ENCODE data around the gene PDPK1. TPM values are rescaled to one million over a fixed set of nuclear protein-coding genes. Genes with fewer than 3 reads are reported as not detected.
"Not testable (repeated sequence)": the region's sequence is repeated elsewhere in the genome, so short reads cannot be mapped to it uniquely, and the experiment has no call there.

PDPK1 gene
- total RNA-seq, 1 experiment from 2014 or later: 32.3 TPM

DNA sequence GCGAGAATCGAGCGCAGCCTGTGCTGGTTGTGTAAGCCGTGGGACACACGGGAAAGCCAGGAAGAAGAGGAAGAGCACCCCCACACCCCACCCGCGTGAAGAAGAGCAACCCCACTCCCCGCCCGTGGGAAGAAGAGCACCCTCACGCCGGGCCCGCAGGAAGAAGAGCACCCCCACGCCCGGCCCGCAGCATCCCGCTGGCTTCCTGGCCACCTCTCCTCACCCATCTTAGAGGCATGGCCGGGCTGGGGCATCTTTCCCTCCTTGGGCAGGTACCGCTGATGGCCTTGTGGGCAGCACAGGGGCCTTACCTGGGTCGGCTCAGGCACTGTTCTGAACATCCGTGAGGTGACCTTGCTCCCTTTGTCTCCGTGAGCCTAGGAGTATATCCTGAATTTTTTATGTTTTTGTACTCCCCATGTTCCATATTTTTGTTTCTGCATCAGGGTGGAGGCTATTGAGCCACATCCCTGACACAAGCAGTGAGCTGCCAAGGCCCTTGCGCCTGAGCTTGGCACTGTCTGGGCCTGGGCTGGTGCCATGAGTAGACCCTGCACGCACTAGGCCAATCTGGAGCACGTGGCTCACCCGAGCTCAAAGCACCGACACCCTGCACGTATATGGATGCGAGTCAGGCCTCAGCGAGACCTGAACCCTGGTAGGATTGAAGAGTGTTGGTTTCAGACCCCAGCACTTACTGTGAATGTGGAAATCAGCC, 73.1 kb downstream of the PDPK1 start:
- H3K4me3 Mint-ChIP-seq (ENCODE audit: unreplicated experiment): no peak overlapping the region
- no peaks in the 10 kb centered on the region for H3K9me3 Mint-ChIP-seq (ENCODE audit: unreplicated experiment)
- intact Hi-C loops (cut with micrococcal nuclease): no loop called here
- no peak for DNase-seq (ENCODE audit: unreplicated experiment)
- POLR2A ChIA-PET: no interaction called here
- no TSS peak for BruUV-seq (replicated peaks)
- H3K4me1 Mint-ChIP-seq (ENCODE audit: insufficient read depth, unreplicated experiment): no peaks in the 10 kb centered on the region
- H3K36me3 Mint-ChIP-seq (ENCODE audit: insufficient read depth, unreplicated experiment): peaks cover 25% of the 10 kb centered on the region
- H3K27me3 Mint-ChIP-seq (ENCODE audit: insufficient read depth, unreplicated experiment): no peaks in the 10 kb centered on the region
- TF ChIP-seq, protein P1, sequence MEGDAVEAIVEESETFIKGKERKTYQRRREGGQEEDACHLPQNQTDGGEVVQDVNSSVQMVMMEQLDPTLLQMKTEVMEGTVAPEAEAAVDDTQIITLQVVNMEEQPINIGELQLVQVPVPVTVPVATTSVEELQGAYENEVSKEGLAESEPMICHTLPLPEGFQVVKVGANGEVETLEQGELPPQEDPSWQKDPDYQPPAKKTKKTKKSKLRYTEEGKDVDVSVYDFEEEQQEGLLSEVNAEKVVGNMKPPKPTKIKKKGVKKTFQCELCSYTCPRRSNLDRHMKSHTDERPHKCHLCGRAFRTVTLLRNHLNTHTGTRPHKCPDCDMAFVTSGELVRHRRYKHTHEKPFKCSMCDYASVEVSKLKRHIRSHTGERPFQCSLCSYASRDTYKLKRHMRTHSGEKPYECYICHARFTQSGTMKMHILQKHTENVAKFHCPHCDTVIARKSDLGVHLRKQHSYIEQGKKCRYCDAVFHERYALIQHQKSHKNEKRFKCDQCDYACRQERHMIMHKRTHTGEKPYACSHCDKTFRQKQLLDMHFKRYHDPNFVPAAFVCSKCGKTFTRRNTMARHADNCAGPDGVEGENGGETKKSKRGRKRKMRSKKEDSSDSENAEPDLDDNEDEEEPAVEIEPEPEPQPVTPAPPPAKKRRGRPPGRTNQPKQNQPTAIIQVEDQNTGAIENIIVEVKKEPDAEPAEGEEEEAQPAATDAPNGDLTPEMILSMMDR (IDR thresholded peaks at IDR 0.05; ENCODE audit: unreplicated experiment): no peak
- H3K27ac Mint-ChIP-seq (ENCODE audit: low read depth, unreplicated experiment): no peak overlapping the region
- CTCF ChIA-PET: no interaction called here

DNA sequence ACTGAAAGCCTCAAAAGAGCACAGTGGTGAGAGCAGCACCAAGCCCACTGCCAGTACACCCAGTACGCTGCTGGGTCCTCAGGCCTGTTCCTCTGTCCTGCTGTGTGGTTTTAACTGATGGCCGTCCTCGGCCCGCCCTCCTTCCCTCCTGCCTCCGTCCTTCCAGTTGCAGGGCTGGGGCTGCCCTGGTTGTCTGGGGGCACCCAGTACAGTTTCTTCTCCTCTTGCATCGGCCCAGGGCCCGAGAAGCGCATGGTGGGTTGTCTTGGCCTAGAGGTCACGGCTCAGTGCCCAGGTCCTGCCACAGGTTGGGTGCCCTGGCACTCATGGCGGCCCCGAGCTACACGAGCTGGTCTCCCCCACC, 73.7 kb downstream of the PDPK1 start:
- ChIA-PET CTCF (no interaction called here), POLR2A (no interaction called here)
- TF ChIP-seq, protein P1 (IDR thresholded peaks at IDR 0.05; ENCODE audit: unreplicated experiment): no peak
- intact Hi-C loops (cut with micrococcal nuclease): no loop called here
- peaks cover 25% of the 10 kb centered on the region for H3K36me3 Mint-ChIP-seq (ENCODE audit: insufficient read depth, unreplicated experiment)
- no peak for DNase-seq (ENCODE audit: unreplicated experiment)
- no TSS peak for BruUV-seq (replicated peaks)
- H3K4me1 Mint-ChIP-seq (ENCODE audit: insufficient read depth, unreplicated experiment): no peaks in the 10 kb centered on the region
- H3K27ac Mint-ChIP-seq (ENCODE audit: low read depth, unreplicated experiment): no peak overlapping the region
- H3K27me3 Mint-ChIP-seq (ENCODE audit: insufficient read depth, unreplicated experiment): no peaks in the 10 kb centered on the region
- no peaks in the 10 kb centered on the region for H3K9me3 Mint-ChIP-seq (ENCODE audit: unreplicated experiment)
- H3K4me3 Mint-ChIP-seq (ENCODE audit: unreplicated experiment): no peak overlapping the region

DNA sequence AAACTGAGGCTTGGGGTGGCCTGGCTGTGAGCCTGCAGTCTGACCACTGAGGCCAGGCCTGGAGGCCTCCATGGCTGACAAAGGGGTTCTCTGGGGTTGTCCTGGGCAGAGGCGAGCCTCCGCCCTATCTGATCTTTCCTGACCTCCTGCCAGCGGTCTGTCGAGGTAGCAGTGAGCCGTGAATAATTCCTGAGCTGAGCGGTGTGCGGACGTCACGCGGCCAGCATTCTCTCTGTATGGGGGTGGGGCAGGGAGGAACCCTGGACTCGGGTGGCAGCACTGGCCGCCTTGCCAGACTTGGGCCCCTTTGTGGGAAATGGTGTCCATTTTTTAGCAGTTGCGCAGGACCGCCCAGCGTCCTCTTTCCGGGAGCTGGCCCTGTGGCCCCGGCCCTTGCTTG, 74.1 kb downstream of the PDPK1 start:
- H3K4me1 Mint-ChIP-seq (ENCODE audit: insufficient read depth, unreplicated experiment); H3K4me3 Mint-ChIP-seq (ENCODE audit: unreplicated experiment); H3K27me3 Mint-ChIP-seq (ENCODE audit: insufficient read depth, unreplicated experiment); H3K27ac Mint-ChIP-seq (ENCODE audit: low read depth, unreplicated experiment); BruUV-seq (replicated peaks); intact Hi-C loops (cut with micrococcal nuclease); POLR2A ChIA-PET; DNase-seq (ENCODE audit: unreplicated experiment); H3K9me3 Mint-ChIP-seq (ENCODE audit: unreplicated experiment); CTCF ChIA-PET: not testable (repeated sequence)
- peaks cover 25% of the 10 kb centered on the region for H3K36me3 Mint-ChIP-seq (ENCODE audit: insufficient read depth, unreplicated experiment)

DNA sequence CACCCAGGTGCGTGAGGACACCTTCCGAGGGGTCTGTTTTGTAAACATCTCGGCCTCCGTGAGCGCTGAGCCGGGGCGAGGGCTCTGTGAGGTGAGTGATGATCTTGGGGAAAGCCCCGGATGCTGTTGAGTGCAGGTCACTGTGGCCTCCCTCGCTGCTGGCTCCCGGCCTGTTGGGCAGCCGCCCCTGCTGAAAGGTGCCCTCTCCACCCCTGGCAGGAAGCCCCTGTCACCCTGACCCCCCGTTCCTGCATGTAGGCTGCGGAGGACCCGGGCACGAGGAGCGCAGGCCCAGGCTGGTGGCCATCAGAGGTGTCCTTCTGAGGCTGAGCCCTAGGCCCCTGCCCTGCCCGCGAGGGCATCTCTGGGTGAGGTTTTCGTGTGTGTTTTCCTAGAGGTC, 75.4 kb downstream of the PDPK1 start:
- POLR2A ChIA-PET; BruUV-seq (replicated peaks); H3K9me3 Mint-ChIP-seq (ENCODE audit: unreplicated experiment); H3K27me3 Mint-ChIP-seq (ENCODE audit: insufficient read depth, unreplicated experiment); intact Hi-C loops (cut with micrococcal nuclease); H3K27ac Mint-ChIP-seq (ENCODE audit: low read depth, unreplicated experiment); CTCF ChIA-PET; H3K4me3 Mint-ChIP-seq (ENCODE audit: unreplicated experiment); DNase-seq (ENCODE audit: unreplicated experiment); H3K4me1 Mint-ChIP-seq (ENCODE audit: insufficient read depth, unreplicated experiment): not testable (repeated sequence)
- peaks cover 25% of the 10 kb centered on the region for H3K36me3 Mint-ChIP-seq (ENCODE audit: insufficient read depth, unreplicated experiment)

DNA sequence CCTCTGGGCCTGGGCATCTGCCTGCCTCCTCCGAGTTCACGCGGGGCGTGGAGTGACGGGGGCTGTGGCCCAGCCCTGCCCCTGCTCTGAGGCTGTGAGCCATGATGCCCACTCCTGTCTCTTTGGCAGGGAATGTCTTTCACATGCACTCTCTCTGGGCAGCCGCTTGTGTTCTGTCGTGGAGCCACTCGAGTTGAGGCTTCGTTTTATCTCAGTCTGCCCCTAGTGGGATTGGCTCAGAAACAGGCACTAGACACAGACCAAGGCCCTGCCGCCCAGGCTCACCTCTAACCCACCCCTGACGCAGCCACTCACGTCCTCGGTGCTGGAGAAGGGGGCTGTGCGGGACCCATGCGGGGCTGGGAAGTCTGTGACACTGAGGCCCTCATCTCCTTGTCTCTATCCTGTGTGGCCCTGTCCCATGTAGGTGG, 77.0 kb downstream of the PDPK1 start:
- peaks cover 25% of the 10 kb centered on the region for H3K36me3 Mint-ChIP-seq (ENCODE audit: insufficient read depth, unreplicated experiment)
- TF ChIP-seq, protein P1 (IDR thresholded peaks at IDR 0.05; ENCODE audit: unreplicated experiment): no peak
- no peaks in the 10 kb centered on the region for H3K9me3 Mint-ChIP-seq (ENCODE audit: unreplicated experiment)
- no TSS peak for BruUV-seq (replicated peaks)
- H3K27me3 Mint-ChIP-seq (ENCODE audit: insufficient read depth, unreplicated experiment): no peaks in the 10 kb centered on the region
- ChIA-PET POLR2A (no interaction called here), CTCF (no interaction called here)
- intact Hi-C loops (cut with micrococcal nuclease): no loop called here
- no peak overlapping the region for H3K4me3 Mint-ChIP-seq (ENCODE audit: unreplicated experiment)
- H3K27ac Mint-ChIP-seq (ENCODE audit: low read depth, unreplicated experiment): no peak overlapping the region
- no peaks in the 10 kb centered on the region for H3K4me1 Mint-ChIP-seq (ENCODE audit: insufficient read depth, unreplicated experiment)
- no peak for DNase-seq (ENCODE audit: unreplicated experiment)

DNA sequence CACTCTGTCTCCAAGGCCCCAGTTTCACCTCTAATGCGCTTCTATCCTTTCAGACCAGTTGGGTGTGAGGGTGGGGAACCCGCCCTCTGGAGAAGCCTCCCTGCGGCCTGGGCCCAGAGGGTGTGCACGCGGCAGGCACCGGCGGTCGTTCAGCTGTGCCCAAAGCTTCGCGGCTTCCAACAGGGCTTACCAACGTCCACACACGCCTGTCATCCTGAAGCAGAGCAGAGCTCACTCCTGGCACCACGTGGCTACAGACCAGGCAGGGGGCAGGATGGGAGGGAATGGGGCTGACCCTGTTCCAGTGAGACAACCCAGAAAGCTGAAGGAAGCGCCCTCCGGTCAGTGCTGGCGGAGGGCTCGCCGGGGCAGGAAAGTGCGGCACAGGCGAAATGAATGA, 81.1 kb downstream of the PDPK1 start:
- H3K27ac Mint-ChIP-seq (ENCODE audit: low read depth, unreplicated experiment); POLR2A ChIA-PET; H3K27me3 Mint-ChIP-seq (ENCODE audit: insufficient read depth, unreplicated experiment); H3K4me3 Mint-ChIP-seq (ENCODE audit: unreplicated experiment); H3K4me1 Mint-ChIP-seq (ENCODE audit: insufficient read depth, unreplicated experiment); DNase-seq (ENCODE audit: unreplicated experiment); H3K9me3 Mint-ChIP-seq (ENCODE audit: unreplicated experiment); intact Hi-C loops (cut with micrococcal nuclease); CTCF ChIA-PET; BruUV-seq (replicated peaks): not testable (repeated sequence)
- peaks cover 11% of the 10 kb centered on the region for H3K36me3 Mint-ChIP-seq (ENCODE audit: insufficient read depth, unreplicated experiment)

DNA sequence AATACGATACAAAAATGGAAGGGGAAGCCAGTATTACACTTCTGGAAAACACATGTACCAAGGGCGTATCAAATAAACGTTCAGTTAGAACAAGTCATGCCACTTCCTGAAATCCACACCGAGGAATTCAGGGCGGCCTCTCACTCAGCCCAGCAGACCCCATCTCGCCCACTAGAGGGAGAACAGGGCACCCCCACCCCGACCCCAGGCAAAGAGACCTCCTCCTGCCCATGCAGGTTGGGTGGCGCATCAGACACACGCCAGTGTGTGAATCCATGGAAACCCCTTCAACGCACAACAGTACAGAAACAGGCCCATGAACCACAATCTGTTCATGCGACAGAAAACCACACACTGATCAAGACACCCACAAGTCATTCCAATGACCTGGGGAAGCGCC, 81.8 kb downstream of the PDPK1 start:
- BruUV-seq (replicated peaks); intact Hi-C loops (cut with micrococcal nuclease); H3K27ac Mint-ChIP-seq (ENCODE audit: low read depth, unreplicated experiment); CTCF ChIA-PET; DNase-seq (ENCODE audit: unreplicated experiment); H3K36me3 Mint-ChIP-seq (ENCODE audit: insufficient read depth, unreplicated experiment); H3K4me1 Mint-ChIP-seq (ENCODE audit: insufficient read depth, unreplicated experiment); H3K27me3 Mint-ChIP-seq (ENCODE audit: insufficient read depth, unreplicated experiment); POLR2A ChIA-PET; H3K4me3 Mint-ChIP-seq (ENCODE audit: unreplicated experiment); H3K9me3 Mint-ChIP-seq (ENCODE audit: unreplicated experiment): not testable (repeated sequence)

All from MCF 10A (cell line).